GM18909 (cell line): Measurements from ENCODE around the gene HBM.
"Not testable (repeated sequence)": the region's sequence is repeated elsewhere in the genome, so short reads cannot be mapped to it uniquely, and the experiment has no call there.

Source experiments
- ATAC-seq: cut with Tn5 transposase; IDR thresholded peaks from one replicate; pipeline ENCODE4 v1.9.1; 2021; ENCODE audit warnings: mild to moderate bottlenecking; ENCODE audit not compliant: unreplicated experiment, poor library complexity

Gene HBM

GRCh38 chr16:180101-180675 is 14.4 kb downstream of the HBM start, which contains the start of gene HBQ1:
TSS of gene HBQ1 (plus strand) at chr16:180459. CDS start at chr16:180487, 28 bp downstream.
- no peak for ATAC-seq

DNA sequence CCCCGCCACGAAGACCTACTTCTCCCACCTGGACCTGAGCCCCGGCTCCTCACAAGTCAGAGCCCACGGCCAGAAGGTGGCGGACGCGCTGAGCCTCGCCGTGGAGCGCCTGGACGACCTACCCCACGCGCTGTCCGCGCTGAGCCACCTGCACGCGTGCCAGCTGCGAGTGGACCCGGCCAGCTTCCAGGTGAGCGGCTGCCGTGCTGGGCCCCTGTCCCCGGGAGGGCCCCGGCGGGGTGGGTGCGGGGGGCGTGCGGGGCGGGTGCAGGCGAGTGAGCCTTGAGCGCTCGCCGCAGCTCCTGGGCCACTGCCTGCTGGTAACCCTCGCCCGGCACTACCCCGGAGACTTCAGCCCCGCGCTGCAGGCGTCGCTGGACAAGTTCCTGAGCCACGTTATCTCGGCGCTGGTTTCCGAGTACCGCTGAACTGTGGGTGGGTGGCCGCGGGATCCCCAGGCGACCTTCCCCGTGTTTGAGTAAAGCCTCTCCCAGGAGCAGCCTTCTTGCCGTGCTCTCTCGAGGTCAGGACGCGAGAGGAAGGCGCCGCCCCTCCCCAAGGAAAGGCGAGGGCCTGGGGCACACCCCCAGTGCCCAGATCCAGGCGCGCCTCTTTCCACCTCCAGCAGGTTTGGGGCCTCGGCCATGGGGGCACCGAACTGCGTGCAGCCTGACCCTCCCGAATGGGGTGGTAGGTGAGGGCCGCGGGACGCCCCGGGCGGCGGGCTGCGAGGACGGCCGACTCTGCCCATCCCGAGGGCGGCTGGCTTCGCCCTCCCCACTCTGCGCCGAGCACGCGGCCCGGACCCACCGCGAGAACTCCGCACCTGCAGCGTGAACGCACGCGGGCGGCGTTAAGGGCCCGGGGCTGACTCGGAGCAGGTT is 15.1 kb downstream of the HBM start:
- peak; percentile 51 for ATAC-seq

DNA sequence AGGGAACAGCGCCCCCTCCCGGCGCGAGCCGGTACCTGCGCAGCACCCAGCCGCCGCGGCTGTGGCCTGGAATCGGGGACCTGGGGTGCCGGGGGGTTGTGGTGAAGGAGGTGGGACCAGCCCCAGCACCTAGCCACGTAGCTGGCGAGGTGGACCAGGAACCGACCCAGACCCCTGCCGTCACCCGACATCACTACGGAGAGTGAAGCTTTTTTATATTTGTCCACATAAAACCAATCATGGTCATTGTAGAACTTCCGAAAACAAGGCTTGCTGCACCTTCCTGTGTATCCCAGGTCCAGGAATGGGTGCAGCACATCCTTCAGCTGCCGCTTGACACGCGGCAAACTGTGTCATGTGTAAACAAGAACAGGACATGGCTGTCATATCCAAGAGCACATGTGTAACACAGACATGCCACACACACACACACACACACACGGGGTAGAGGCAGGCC is 15.8 kb downstream of the HBM start:
- ATAC-seq = no peak

DNA sequence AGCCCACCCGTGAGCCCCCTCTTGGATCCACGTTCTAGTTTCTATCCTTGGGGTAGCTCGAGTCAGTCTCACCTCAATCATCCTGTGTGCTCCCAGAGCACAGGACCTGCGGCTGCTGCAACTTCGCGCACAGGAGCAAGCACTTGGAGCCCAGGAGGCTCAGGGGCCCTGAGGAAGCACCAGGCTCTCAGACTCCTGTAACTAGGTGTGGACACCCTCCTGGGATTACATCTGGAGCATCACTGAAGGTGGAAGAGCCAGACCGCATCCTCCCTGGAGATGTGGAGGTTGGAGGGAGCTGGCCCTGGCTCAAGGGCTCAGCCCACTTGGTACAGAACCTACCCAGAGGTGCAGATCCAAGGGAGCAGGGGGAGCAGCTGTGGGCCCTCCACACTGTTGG is 17.2 kb downstream of the HBM start:
- ATAC-seq = no peak

DNA sequence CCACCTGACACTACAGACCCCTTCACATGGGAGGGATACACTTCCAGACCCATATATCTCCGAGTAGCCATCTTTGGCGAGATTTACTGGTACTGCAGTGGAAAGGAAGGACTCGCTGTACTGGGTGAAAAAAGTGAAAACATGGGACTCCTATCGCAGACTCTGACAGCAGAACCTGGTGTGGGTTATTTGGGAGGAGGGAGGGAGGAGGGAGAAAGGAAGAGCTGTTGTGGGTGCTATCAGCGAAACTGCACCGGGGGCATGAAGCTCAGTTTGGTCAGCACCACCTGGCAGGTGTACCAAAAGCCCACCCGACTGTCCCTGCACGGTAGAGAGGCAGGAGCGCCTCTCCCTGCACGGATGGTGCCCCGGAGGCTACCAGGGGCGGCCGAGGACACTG is 19.4 kb downstream of the HBM start:
- ATAC-seq = no peak

GRCh38 chr16:185691-186090 is 19.9 kb downstream of the HBM start:
- no peak for ATAC-seq

DNA sequence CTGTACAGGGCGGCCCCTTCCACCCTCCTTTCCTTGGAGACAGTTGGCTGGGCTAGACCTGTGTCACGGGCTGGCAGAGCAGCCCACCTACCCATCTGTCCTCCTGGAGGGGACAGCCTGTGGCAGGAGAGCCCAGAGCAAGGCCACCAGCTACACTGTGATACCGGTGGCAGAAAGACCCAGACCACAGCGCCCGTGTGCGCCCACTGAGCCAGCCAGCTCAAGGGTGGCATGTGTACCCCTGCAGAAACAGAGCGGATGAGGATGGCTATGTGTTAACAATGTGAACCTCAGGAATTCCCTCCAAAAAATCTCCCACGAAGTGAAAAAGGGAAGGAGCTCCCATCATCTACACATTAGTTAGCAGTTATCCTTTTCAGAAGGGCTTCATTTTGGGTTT is 21.6 kb downstream of the HBM start:
- ATAC-seq = no peak

DNA sequence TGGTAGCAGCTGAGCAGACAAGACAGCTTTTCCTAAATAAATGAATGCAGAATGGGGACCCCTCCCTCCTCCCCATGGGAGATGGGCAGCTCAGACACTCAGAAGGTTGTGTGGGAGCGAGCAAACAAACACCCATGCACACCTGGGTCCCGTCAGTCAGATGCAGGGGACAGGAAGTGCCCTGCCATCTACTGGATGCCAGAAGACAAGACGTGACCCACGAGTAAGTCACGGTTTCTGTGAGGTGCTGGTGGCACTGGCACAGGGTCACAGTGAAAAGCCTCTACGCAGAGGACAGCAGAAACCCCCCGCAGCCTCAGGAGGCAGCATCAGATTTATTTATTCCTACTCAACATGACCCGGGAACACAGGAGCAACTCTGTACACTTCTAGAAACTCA is 22.9 kb downstream of the HBM start:
- ATAC-seq = no peak

- no peak for ATAC-seq
Measured at GRCh38 chr16:189604-190186, 23.9 kb downstream of the HBM start.

- ATAC-seq = no peak
Measured at GRCh38 chr16:191831-192230, 26.1 kb downstream of the HBM start.

- no peak for ATAC-seq
Measured at GRCh38 chr16:192686-193085, 26.9 kb downstream of the HBM start.

GRCh38 chr16:193441-193840 is 27.7 kb downstream of the HBM start:
- ATAC-seq = no peak

GRCh38 chr16:194516-194915 is 28.7 kb downstream of the HBM start:
- ATAC-seq = no peak

DNA sequence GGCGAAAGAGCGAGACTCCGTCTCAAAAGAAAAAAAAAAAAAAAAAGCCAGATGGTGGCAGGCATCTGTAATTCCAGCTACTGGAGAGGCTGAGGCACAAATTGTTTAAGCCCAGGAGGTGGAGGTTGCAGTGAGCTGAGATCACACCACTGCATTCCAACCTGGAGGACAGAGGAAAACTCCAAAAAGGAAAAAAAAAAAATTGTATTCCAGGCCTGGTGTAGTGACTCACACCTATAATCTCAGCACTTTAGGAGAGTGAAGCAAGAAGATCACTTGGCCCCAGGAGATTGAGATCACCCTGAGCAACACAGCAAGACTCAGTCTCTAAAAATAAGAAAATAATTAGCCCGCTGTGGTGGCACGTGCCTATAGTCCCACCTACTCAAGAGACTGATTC is 34.6 kb downstream of the HBM start:
- ATAC-seq = no peak

DNA sequence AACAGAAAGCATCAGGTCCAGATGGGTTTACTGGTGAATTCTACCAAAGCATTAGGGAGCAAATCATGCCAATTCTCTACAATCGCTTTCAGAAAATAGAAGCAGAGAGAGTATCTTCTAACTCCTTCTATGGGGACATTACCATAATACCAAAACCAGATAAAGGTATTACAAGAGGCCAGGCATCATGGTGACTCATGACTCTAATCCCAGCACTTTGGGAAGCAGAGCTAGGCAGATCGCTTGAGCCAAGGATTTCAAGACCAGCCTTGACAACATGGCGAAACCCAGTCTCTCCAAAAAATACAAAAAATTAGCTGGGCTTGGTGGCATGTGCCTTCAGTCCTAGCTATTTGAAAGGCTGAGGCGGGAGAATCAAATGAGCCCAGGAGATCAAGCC is 37.5 kb downstream of the HBM start:
- ATAC-seq = no peak

DNA sequence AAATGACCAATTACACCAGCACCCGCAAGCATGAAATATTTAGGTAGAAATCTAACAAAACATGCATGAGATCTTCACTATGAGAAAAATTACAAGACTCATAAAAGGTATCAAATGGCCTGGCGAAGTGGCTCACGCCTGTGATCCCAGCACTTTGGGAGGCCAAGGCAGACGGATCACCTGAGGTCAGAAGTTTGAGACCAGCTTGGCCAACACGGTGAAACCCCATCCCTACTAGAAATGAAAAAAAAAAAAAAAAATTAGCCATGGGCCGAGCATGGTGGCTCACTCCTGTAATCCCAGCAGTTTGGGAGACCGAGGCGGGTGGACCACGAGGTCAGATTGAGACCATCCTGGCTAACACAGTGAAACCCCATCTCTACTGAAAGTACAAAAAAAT is 38.3 kb downstream of the HBM start:
- not testable (repeated sequence) for ATAC-seq

DNA sequence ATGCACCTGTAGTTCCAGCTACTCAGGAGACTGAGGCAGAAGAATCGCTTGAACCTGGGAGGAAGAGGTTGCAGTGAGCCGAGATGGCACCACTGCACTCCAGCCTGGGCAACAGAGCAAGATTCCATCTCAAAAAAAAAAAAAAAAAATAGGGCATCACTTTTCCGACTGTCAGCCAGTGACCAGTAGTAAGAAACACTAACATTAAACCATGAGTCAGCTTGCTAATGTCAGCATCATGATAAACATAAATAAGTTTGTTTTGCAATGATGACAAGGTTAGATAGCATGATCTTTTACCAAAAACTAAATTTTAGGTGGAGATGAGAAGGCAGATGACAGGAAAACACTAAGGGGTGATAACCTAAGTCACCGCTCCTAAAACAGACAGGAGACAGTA is 43.6 kb downstream of the HBM start:
- ATAC-seq = not testable (repeated sequence)

- ATAC-seq = not testable (repeated sequence)
Measured at GRCh38 chr16:211631-212180, 45.9 kb downstream of the HBM start.

DNA sequence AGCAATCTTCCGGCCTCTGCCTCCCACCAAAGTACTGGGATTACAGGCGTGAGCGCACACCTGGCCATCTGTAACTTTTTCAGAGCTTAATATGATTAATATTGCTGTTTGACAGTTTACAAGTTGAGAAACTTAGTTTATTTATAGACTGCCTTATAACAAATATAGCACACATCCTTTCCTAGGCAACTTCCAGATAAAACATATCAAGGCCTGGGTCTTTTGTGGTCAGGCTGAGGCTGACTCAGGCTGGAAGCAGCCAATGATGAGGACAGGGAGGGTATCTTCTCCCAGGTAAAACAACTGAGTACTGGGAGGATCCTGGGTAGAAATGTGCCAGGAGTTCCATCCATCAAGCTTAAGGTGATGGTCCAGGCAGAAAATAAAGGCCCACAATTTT is 47.2 kb downstream of the HBM start:
- no peak for ATAC-seq
